DLD1 (cell line): ENCODE measurements around the gene OSBPL9.
"Not testable (repeated sequence)": the region's sequence is repeated elsewhere in the genome, so short reads cannot be mapped to it uniquely, and the experiment has no call there.

ENCODE experiments used
- in situ Hi-C: cut with HindIII; loops from 2 replicates; pipeline ENCODE4 v1.10.0; 2017; ENCODE audit warnings: low sequenced_read_pairs

Gene OSBPL9

GRCh38 chr1:51634618-51635017 lies 17.7 kb downstream of the OSBPL9 start:
- in situ Hi-C loops = no loop called here

- in situ Hi-C loops = no loop called here
Measured at GRCh38 chr1:51635615-51636014, 18.7 kb downstream of the OSBPL9 start.

GRCh38 chr1:51636191-51636590 lies 19.3 kb downstream of the OSBPL9 start:
- in situ Hi-C loops = no loop called here

- in situ Hi-C loops = no loop called here
Measured at GRCh38 chr1:51636764-51637522, 20.1 kb downstream of the OSBPL9 start.

- in situ Hi-C loops = no loop called here
Measured at GRCh38 chr1:51638350-51638749, 21.5 kb downstream of the OSBPL9 start.

- in situ Hi-C loops = no loop called here
Measured at GRCh38 chr1:51639694-51640093, 22.8 kb downstream of the OSBPL9 start.

- in situ Hi-C loops = no loop called here
Measured at GRCh38 chr1:51641096-51641495, 24.2 kb downstream of the OSBPL9 start.

- in situ Hi-C loops = no loop called here
Measured at GRCh38 chr1:51642739-51643142, 25.8 kb downstream of the OSBPL9 start.

GRCh38 chr1:51643362-51643761 lies 26.5 kb downstream of the OSBPL9 start:
- in situ Hi-C loops = no loop called here

GRCh38 chr1:51644020-51644419 lies 27.1 kb downstream of the OSBPL9 start:
- in situ Hi-C loops = no loop called here

- in situ Hi-C loops = no loop called here
Measured at GRCh38 chr1:51644533-51645197, 27.8 kb downstream of the OSBPL9 start.

GRCh38 chr1:51646592-51646991 lies 29.7 kb downstream of the OSBPL9 start:
- in situ Hi-C loops = not testable (repeated sequence)

GRCh38 chr1:51648180-51649109 lies 31.6 kb downstream of the OSBPL9 start:
- in situ Hi-C loops = no loop called here

GRCh38 chr1:51649593-51650091 lies 32.8 kb downstream of the OSBPL9 start:
- in situ Hi-C loops = no loop called here

GRCh38 chr1:51650198-51650597 lies 33.3 kb downstream of the OSBPL9 start:
- in situ Hi-C loops = no loop called here

- in situ Hi-C loops = no loop called here
Measured at GRCh38 chr1:51651552-51651942, 34.7 kb downstream of the OSBPL9 start.

GRCh38 chr1:51652599-51652998 lies 35.7 kb downstream of the OSBPL9 start:
- in situ Hi-C loops = no loop called here

GRCh38 chr1:51653127-51653526 lies 36.2 kb downstream of the OSBPL9 start:
- in situ Hi-C loops = no loop called here

GRCh38 chr1:51654000-51654399 lies 37.1 kb downstream of the OSBPL9 start:
- in situ Hi-C loops = no loop called here

- in situ Hi-C loops = no loop called here
Measured at GRCh38 chr1:51656374-51656773, 39.5 kb downstream of the OSBPL9 start.

- in situ Hi-C loops = no loop called here
Measured at GRCh38 chr1:51660580-51660979, 43.7 kb downstream of the OSBPL9 start.
